HG03280 (cell line): ENCODE results near the gene SRPX2.
"Not testable (repeated sequence)": the region's sequence is repeated elsewhere in the genome, so short reads cannot be mapped to it uniquely, and the experiment has no call there.

Experiments used
- ATAC-seq: cut with Tn5 transposase; IDR thresholded peaks from one replicate; pipeline ENCODE4 v1.9.1; 2021; ENCODE audit warnings: mild to moderate bottlenecking, moderate library complexity; ENCODE audit not compliant: unreplicated experiment

Gene SRPX2

GRCh38 chrX:100695991-100696390, 52.0 kb downstream of the SRPX2 start:
- ATAC-seq: no peak

GRCh38 chrX:100696699-100697351, 52.8 kb downstream of the SRPX2 start:
- no peak for ATAC-seq

GRCh38 chrX:100698551-100698950, 54.6 kb downstream of the SRPX2 start:
- ATAC-seq: no peak

GRCh38 chrX:100700809-100701208, 56.8 kb downstream of the SRPX2 start:
- no peak for ATAC-seq

- no peak for ATAC-seq
Observed at GRCh38 chrX:100704581-100705203, 60.7 kb downstream of the SRPX2 start.

GRCh38 chrX:100710816-100711215, 66.8 kb downstream of the SRPX2 start:
- ATAC-seq: no peak

GRCh38 chrX:100717363-100717762, 73.4 kb downstream of the SRPX2 start:
- no peak for ATAC-seq

- ATAC-seq: no peak
Observed at GRCh38 chrX:100719139-100719538, 75.1 kb downstream of the SRPX2 start.

- no peak for ATAC-seq
Observed at GRCh38 chrX:100720301-100720700, 76.3 kb downstream of the SRPX2 start.

- ATAC-seq: no peak
Observed at GRCh38 chrX:100721328-100721727, 77.3 kb downstream of the SRPX2 start.

GRCh38 chrX:100724006-100724405, 80.0 kb downstream of the SRPX2 start:
- not testable (repeated sequence) for ATAC-seq
